Choroid plexus epithelial cell (primary cell): ENCODE results near the gene UBE2I.
A peak's percentile ranks its signal among the peaks of the same experiment; 100 is the strongest.

Source experiments
- DNase-seq: peaks from one replicate; pipeline ENCODE4 v3.0.0-alpha.2; 2010; ENCODE audit warnings: low read depth
- H3K4me3 ChIP-seq: 2 replicates; pipeline ENCODE4 v1.5.1; 2011; ENCODE audit warnings: low read depth, mild to moderate bottlenecking, control low read depth, low read length, moderate library complexity
- TF ChIP-seq, protein P1 (sequence below): conservative IDR thresholded peaks from 2 replicates; pipeline ENCODE4 v1.5.1; 2011; ENCODE audit warnings: low read depth, mild to moderate bottlenecking, control low read depth, inconsistent platforms, low read length, moderate library complexity

UBE2I gene

GRCh38 chr16:1345651-1346421, 36.4 kb downstream of the UBE2I start:
- no peak for DNase-seq
- TF ChIP-seq, protein P1, sequence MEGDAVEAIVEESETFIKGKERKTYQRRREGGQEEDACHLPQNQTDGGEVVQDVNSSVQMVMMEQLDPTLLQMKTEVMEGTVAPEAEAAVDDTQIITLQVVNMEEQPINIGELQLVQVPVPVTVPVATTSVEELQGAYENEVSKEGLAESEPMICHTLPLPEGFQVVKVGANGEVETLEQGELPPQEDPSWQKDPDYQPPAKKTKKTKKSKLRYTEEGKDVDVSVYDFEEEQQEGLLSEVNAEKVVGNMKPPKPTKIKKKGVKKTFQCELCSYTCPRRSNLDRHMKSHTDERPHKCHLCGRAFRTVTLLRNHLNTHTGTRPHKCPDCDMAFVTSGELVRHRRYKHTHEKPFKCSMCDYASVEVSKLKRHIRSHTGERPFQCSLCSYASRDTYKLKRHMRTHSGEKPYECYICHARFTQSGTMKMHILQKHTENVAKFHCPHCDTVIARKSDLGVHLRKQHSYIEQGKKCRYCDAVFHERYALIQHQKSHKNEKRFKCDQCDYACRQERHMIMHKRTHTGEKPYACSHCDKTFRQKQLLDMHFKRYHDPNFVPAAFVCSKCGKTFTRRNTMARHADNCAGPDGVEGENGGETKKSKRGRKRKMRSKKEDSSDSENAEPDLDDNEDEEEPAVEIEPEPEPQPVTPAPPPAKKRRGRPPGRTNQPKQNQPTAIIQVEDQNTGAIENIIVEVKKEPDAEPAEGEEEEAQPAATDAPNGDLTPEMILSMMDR: no peak
- no peak overlapping the region for H3K4me3 ChIP-seq

DNA sequence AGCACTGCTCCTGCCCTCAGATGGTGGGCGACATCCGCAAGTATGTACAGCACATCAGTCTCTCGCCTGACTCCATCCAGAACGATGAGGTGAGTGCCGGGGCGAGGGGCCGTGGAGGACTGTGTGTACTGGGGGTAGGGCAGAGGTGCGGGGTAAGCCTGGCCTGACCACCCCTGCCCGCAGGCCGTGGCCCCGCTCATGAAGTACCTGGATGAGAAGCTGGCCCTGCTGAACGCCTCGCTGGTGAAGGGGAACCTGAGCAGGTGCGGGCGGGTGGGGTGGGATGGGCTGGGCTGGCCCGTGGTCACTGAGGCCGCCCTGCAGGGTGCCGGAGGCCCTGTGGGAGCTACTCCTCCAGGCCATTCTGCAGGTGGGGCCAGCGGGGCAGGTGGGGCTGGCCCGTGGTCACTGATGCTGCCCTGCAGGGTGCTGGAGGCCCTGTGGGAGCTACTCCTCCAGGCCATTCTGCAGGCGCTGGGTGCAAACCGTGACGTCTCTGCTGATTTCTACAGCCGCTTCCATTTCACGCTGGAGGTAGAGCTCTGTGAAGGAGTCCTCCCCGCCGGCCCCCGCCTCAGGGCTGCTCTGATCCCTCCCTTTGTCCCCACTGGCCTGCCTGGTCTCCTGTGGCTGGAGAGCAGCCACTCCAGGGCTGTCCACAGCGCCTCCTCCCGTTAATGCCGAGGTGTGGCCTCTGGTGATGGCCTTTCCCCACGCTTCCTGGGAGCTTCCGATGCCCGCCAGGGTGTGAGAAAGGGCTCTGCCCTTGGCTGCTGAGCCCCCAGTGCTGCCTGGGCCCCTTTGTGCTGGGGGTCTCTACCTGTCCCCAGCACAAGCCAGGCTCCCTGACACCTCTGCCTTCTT, 37.2 kb downstream of the UBE2I start:
- TF ChIP-seq, protein P1: peak; percentile 31
- H3K4me3 ChIP-seq: no peak overlapping the region
- DNase-seq: no peak

- TF ChIP-seq, protein P1: no peak
- no peak overlapping the region for H3K4me3 ChIP-seq
- DNase-seq: no peak
Observed at GRCh38 chr16:1347286-1347855, 37.9 kb downstream of the UBE2I start.

GRCh38 chr16:1347962-1348361, 38.5 kb downstream of the UBE2I start:
- H3K4me3 ChIP-seq: no peak overlapping the region

GRCh38 chr16:1348441-1348840, 39.0 kb downstream of the UBE2I start:
- TF ChIP-seq, protein P1: no peak
- no peak for DNase-seq
- H3K4me3 ChIP-seq: no peak overlapping the region

More at GRCh38 chr16:1347962-1348361, 38.5 kb downstream of the UBE2I start:
- TF ChIP-seq, protein P1: no peak
- DNase-seq: no peak

DNA sequence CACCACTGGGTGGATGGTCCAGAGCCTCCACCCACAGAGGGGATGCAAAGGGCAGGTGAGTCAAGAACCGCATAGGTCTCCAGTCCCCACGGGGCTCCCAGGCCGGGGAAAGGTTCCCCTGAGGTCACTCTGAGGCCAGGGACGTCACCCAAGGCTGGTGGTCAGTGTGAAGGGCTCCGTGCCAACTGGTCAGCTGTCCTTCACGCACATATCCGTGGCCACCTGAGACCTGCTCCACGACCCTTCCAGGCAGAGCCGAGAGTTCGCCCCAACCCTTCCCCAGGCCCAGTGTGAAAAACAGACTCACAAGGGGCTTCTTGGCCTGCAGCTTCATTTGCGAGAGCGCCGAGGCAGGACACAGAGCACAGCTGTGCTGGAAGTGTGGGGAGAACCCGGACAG, 39.5 kb downstream of the UBE2I start:
- H3K4me3 ChIP-seq: no peak overlapping the region
- no peak for DNase-seq
- TF ChIP-seq, protein P1: no peak
